GM21825 (cell line): ENCODE measurements around the gene IRAK1.

ENCODE experiments used
- ATAC-seq: cut with Tn5 transposase; IDR thresholded peaks from one replicate; pipeline ENCODE4 v1.9.1; 2021; ENCODE audit warnings: mild to moderate bottlenecking, moderate library complexity; ENCODE audit not compliant: unreplicated experiment

Gene IRAK1

GRCh38 chrX:154043003-154043763 lies 23.5 kb upstream of the IRAK1 start:
- ATAC-seq = no peak

DNA sequence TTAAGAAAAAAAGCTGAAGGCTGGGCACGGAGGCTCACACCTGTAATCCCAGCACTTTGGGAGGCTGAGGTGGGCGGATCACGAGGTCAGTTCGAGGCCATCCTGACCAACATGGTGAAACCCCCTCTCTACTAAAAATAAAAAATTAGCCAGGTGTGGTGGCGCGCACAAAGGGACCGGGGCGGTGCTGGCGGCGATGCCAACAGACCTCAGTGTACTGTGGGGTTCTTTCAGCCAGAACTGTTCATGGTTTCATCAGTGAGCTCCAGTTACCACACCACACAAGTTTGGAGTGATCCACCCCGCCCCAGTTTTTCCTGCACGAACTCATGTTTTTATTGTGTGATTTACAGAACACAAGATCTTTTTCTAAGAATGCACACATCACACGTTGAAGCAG lies 21.2 kb upstream of the IRAK1 start:
- no peak for ATAC-seq

- ATAC-seq = no peak
These were observed 20.6 kb upstream of the IRAK1 start for GRCh38 chrX:154040307-154040756.

GRCh38 chrX:154039577-154039976 lies 19.9 kb upstream of the IRAK1 start:
- no peak for ATAC-seq

DNA sequence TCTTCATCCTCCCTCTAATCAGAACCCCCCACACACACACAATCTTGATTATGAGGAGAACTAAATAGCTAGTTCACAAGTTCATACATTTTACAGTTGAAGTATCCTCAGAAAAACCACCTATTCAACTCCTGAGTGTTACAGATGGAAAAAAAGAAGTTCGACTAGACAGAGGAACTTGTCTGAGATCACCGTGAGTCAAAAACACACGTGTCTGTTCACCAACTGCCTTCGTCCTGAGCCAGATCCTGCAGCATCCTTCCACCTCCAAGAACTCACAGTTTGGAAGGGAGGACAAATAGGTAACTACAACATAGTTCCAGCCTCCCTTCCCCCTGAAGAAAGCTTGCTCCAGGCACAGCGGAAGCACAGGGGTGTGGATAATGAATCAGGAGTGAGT lies 19.0 kb upstream of the IRAK1 start:
- ATAC-seq = no peak

DNA sequence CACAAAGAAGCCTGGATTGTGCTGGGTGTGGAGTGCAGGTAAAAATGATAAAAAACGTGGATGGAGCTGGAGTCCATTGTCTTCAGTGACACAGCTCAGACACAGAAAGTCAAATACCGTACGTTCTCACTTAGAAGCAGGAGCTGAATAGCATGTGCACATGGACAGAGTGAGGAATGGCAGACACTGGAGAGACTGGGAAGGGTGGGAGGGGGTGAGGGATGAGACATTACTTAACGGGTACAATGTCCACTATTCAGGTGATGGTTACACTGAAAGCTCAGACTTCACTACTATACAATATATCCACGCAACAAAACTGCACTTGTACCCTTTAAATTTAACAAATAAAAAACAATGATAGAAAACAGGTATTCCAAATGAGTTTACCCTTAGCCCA lies 18.1 kb upstream of the IRAK1 start:
- no peak for ATAC-seq

DNA sequence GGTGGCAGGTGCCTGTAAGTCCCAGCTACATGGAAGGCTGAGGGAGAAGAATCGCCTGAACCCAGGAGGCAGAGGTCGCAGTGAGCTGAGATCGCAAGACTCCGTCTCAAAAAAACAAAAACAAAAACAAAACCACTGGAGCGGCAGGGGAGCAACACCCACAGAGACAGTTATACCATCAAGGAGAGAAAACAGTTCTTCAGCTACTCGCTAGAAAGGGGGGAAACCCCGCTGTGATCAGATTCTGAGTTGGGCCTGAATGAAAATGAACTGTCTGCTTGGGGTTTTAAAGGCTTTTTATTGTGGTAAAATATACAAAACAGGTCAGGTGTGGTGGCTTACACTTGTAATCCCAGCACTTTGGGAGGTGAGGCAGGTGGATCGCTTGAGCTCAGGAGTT lies 16.8 kb upstream of the IRAK1 start:
- no peak for ATAC-seq

GRCh38 chrX:154033848-154034247 lies 14.1 kb upstream of the IRAK1 start:
- no peak for ATAC-seq

DNA sequence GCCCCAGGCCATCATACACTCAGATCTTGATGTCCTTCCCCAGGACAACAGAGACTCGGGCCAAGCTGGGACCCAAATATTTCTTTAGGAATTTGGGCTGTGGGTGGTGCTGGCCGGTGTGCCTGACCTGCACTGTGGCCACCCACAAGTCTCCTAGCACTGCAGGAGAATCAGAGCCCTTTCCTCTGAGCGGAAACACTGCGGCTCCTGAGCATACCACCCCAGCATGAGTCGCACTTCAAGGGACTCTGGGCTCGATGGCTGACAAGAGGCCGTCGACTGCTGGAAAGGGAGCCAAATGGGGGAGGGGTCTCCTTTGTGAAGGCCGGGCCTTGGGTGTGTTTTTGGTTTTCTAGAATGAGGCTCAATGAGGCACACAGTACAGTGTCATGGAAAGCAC lies 13.0 kb upstream of the IRAK1 start:
- no peak for ATAC-seq

DNA sequence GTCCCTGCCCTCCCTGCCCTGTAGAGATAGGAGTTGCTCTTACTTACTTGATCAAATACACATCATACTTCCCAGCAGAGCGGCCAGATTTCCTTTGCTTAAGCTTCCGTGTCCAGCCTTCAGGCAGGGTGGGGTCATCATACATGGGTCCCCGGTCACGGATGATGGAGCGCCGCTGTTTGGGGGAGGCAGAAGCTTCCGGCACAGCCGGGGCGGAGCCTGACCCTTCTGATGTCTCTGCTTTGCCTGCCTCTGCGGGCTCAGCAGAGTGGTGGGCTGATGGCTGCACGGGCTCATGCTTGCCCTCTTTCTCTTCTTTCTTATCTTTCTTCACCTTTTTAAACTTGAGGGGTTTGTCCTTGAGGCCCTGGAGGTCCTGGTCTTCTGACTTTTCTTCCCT lies 12.5 kb upstream of the IRAK1 start:
- ATAC-seq = no peak

- no peak for ATAC-seq
These were observed 11.1 kb upstream of the IRAK1 start for GRCh38 chrX:154030715-154031305.

- no peak for ATAC-seq
These were observed 10.6 kb upstream of the IRAK1 start for GRCh38 chrX:154030266-154030665.

DNA sequence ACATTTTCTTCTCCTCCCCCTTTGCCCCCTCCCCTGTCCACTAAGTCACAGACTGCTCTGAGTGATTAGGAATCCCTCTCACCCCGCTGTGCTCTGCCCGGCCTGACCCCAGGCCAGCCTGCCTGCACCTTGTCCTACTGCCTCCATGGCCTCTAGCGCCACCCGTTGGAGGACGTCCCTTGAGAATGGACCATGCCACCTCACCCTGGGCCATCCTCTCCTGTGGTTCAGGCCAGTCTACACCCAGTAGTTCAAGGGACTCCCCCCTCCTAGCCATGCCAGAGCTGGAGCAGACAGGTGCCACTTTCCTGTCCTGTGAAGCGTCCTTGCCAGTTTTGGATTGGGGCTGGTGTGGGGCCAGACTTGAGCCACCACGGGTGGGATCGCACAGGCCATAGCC lies 9.7 kb upstream of the IRAK1 start:
- ATAC-seq = no peak

GRCh38 chrX:154028502-154029184 lies 8.9 kb upstream of the IRAK1 start:
- no peak for ATAC-seq

GRCh38 chrX:154027986-154028385 lies 8.3 kb upstream of the IRAK1 start:
- ATAC-seq = no peak

GRCh38 chrX:154027022-154027402 lies 7.3 kb upstream of the IRAK1 start:
- ATAC-seq = no peak

- no peak for ATAC-seq
These were observed 6.7 kb upstream of the IRAK1 start for GRCh38 chrX:154026136-154027021.

GRCh38 chrX:154025230-154025629 lies 5.5 kb upstream of the IRAK1 start:
- no peak for ATAC-seq

DNA sequence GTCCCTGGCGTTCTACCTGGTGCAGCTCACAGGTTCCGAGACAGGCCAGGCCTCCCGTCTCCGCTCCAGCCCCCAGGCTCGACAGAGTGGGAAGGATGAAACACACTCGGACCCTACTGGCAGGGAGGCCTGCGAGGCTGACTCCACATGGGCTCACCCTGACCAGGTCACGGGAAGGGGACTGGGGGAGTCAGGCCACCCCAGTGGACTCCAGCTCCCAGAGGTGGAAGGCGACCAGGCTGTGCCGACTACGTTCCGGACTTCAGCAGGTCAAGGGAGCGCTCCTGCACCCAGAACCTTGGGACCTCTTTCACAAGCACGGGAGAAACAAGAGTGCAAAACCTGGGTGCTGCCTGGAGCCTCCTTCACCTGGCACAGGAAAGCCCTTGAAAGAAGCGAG lies 4.6 kb upstream of the IRAK1 start:
- no peak for ATAC-seq

- no peak for ATAC-seq
These were observed 3.7 kb upstream of the IRAK1 start for GRCh38 chrX:154023276-154024000.

DNA sequence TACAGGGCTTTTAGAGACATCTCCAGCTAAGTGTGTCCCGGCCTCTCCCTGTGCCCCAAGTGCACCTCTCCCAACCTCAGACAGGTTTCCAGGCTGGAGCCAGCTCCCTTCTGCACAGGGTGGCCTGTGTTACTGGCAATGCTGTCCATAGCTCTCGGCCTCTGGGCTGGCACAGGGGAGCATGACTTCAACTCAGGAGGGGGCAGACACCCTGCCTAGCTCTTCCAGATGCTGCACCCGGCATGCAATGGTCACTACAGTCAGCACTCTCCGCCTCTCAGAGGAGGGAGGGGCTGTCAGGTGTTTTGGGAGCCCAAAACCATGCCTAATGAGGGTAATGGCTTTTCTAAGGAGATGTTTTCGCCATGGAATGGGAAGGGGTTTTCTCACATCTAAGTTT lies 2.4 kb upstream of the IRAK1 start:
- ATAC-seq = no peak
